Sigmoid colon (tissue), 4 donors: Measurements from ENCODE around the gene RPTOR.

ENCODE experiments used
- EP300 ChIP-seq, 4 donors: sonication (generic); formaldehyde crosslinking; IDR thresholded peaks; one replicate each; pipeline ENCODE4 v1.6.1; 2017; ENCODE audit warnings: antibody characterized with exemption in 4 of 4
- POLR2AphosphoS5 ChIP-seq, 4 donors: sonication (generic); formaldehyde crosslinking; IDR thresholded peaks; one replicate each; pipeline ENCODE4 v1.6.1; 2017; ENCODE audit warnings: antibody characterized with exemption in 4 of 4
- TF ChIP-seq, protein P1 (sequence below), 4 experiments: fragments of 450-650 bp in 3 of 4; fragments of 200-600 bp in 1 of 4; IDR thresholded peaks; one replicate each; pipeline ENCODE4 v1.5.1; 2016 to 2019; ENCODE audit warnings: antibody characterized with exemption in 4 of 4, mild to moderate bottlenecking in 3 of 4, moderate library complexity in 2 of 4

DNA sequence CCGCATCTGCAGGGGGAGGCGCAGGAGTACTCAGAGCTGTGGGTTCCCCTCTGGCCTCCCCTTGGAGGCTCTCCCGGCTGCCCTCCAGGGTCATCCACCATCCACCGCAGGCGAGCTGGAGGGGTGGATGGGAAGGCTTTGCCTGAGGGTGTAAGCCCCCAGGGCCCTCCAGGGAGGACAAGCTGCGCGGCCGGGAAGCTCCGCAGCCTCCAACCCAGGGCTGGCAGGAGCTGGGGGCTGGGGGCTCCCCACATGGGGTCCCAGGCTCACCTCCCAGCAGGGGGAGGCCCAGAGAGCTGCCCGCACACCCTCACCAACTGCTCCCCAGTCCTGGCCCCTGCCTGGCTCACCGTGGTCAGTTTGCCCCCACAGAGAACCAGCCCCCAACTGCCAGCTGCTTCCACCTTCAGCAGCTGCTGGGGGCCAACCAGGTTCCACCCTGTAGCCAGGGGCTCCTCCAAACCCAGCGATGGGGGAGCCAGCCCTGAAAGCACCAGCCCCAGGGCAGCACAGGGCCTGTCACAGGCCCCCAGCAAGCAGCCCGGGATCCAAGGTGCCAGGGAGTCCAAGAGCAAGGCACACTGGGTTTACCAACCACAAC is 427.2 kb downstream of the RPTOR start:
- TF ChIP-seq, protein P1, sequence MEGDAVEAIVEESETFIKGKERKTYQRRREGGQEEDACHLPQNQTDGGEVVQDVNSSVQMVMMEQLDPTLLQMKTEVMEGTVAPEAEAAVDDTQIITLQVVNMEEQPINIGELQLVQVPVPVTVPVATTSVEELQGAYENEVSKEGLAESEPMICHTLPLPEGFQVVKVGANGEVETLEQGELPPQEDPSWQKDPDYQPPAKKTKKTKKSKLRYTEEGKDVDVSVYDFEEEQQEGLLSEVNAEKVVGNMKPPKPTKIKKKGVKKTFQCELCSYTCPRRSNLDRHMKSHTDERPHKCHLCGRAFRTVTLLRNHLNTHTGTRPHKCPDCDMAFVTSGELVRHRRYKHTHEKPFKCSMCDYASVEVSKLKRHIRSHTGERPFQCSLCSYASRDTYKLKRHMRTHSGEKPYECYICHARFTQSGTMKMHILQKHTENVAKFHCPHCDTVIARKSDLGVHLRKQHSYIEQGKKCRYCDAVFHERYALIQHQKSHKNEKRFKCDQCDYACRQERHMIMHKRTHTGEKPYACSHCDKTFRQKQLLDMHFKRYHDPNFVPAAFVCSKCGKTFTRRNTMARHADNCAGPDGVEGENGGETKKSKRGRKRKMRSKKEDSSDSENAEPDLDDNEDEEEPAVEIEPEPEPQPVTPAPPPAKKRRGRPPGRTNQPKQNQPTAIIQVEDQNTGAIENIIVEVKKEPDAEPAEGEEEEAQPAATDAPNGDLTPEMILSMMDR (IDR thresholded peaks at IDR 0.05): no peak
- TF ChIP-seq POLR2AphosphoS5 (IDR thresholded peaks at IDR 0.05) (no peak), EP300 (IDR thresholded peaks at IDR 0.05) (no peak)
